ENCODE data around the gene GPR176. TPM values are rescaled to one million over a fixed set of nuclear protein-coding genes. Genes with fewer than 3 reads are reported as not detected.

Gene GPR176
- polyA plus RNA-seq, 3 donors, result 0.08 to 0.18 TPM; not detected in 1

- Mint-ChIP-seq H3K27ac (no peak overlapping the region), H3K4me1 (peaks cover 3% of the 10 kb centered on the region), H3K9me3 (peaks cover 0 to 8% (median 0%) of the 10 kb centered on the region in 7 donors), H3K36me3 (no peaks in the 10 kb centered on the region), H3K4me3 (no peak overlapping the region), H3K27me3 (ENCODE audit: low read depth in 3 of 3) (peaks cover under 1 to 3% (median 2%) of the 10 kb centered on the region in 3 donors)
- no peak for DNase-seq
- Histone ChIP-seq H3K36me3 (replicated peaks in 1 of 2; ENCODE audit: control insufficient read depth in 1 of 2, insufficient read depth in 2 of 2, low read length in 2 of 2) (no peaks in the 10 kb centered on the region), H3K9ac (ENCODE audit: insufficient read depth, low read length, poor library complexity, severe bottlenecking) (no peak overlapping the region), H4K20me1 (ENCODE audit: insufficient read depth, low read length) (no peaks in the 10 kb centered on the region), H2AFZ (ENCODE audit: insufficient read depth, low read depth, low read length, poor library complexity, severe bottlenecking) (no peak overlapping the region), H3K27me3 (ENCODE audit: control insufficient read depth in 2 of 2, insufficient read depth in 2 of 2, low read length in 2 of 2) (no peaks in the 10 kb centered on the region), H3K4me3 (replicated peaks in 1 of 3; ENCODE audit: low read depth in 2 of 3, low read length in 3 of 3) (no peak overlapping the region), H3K79me2 (ENCODE audit: insufficient read depth, low read length) (no peaks in the 10 kb centered on the region), H3K9me3 (replicated peaks in 1 of 2; ENCODE audit: control insufficient read depth in 1 of 2, insufficient read depth in 1 of 2, low read length in 2 of 2) (no peaks in the 10 kb centered on the region), H3K4me1 (ENCODE audit: control insufficient read depth in 1 of 2, insufficient read depth in 2 of 2, low read length in 2 of 2) (no peaks in the 10 kb centered on the region), H3K4me2 (replicated peaks; ENCODE audit: extremely low read depth, low read length, poor library complexity, severe bottlenecking) (no peak overlapping the region), H3K27ac (ENCODE audit: low read depth in 1 of 2, low read length in 2 of 2) (no peak overlapping the region)
- TF ChIP-seq CTCF (IDR thresholded peaks at IDR 0.05), result no peak
- intact Hi-C loops (cut with micrococcal nuclease), result no loop called here
- WGBS (ENCODE audit: insufficient coverage), result 100% methylated on average over 2 of the region's 3 CpGs
These were observed 59.9 kb downstream of the GPR176 start for GRCh38 chr15:39860200-39860599.

DNA sequence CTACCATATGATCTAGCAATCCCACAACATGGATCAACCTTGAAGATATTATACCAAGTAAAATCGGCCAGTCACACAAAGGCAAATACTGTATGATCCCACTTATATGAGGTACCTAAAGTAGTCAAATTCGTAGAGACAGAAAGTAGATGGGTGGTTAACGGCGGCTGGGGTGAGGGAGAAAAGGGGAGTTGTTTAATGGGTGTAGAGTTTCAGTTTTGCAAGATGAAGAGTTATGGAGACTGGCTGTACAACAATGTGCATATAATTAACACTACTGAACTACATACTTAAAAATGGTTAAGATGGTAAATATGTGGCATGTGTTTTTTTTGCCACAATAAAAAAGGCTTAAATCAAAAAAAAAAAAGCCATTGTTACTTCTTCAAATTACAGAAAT, 60.4 kb downstream of the GPR176 start:
- peaks cover 0 to 8% (median 0%) of the 10 kb centered on the region in 7 donors for H3K9me3 Mint-ChIP-seq
- no peaks in the 10 kb centered on the region for H3K36me3 Mint-ChIP-seq
- peaks cover under 1 to 3% (median 2%) of the 10 kb centered on the region in 3 donors for H3K27me3 Mint-ChIP-seq (ENCODE audit: low read depth in 3 of 3)
- intact Hi-C loops (cut with micrococcal nuclease), result no loop called here
- no peaks in the 10 kb centered on the region for H3K9me3 ChIP-seq (replicated peaks in 1 of 2; ENCODE audit: control insufficient read depth in 1 of 2, insufficient read depth in 1 of 2, low read length in 2 of 2)
- H3K4me2 ChIP-seq (replicated peaks; ENCODE audit: extremely low read depth, low read length, poor library complexity, severe bottlenecking), result no peak overlapping the region
- no peak overlapping the region for H3K4me3 ChIP-seq (replicated peaks in 1 of 3; ENCODE audit: low read depth in 2 of 3, low read length in 3 of 3)
- no peak overlapping the region for H3K9ac ChIP-seq (ENCODE audit: insufficient read depth, low read length, poor library complexity, severe bottlenecking)
- H3K27me3 ChIP-seq (ENCODE audit: control insufficient read depth in 2 of 2, insufficient read depth in 2 of 2, low read length in 2 of 2), result no peaks in the 10 kb centered on the region
- DNase-seq, result no peak
- no peaks in the 10 kb centered on the region for H3K4me1 ChIP-seq (ENCODE audit: control insufficient read depth in 1 of 2, insufficient read depth in 2 of 2, low read length in 2 of 2)
- H3K4me3 Mint-ChIP-seq, result no peak overlapping the region
- no CpG with 5 or more reads among the region's 4 CpGs for WGBS (ENCODE audit: insufficient coverage)
- no peaks in the 10 kb centered on the region for H3K36me3 ChIP-seq (replicated peaks in 1 of 2; ENCODE audit: control insufficient read depth in 1 of 2, insufficient read depth in 2 of 2, low read length in 2 of 2)
- no peaks in the 10 kb centered on the region for H3K79me2 ChIP-seq (ENCODE audit: insufficient read depth, low read length)
- H3K27ac Mint-ChIP-seq, result no peak overlapping the region
- peaks cover 3% of the 10 kb centered on the region for H3K4me1 Mint-ChIP-seq
- H2AFZ ChIP-seq (ENCODE audit: insufficient read depth, low read depth, low read length, poor library complexity, severe bottlenecking), result no peak overlapping the region
- no peak overlapping the region for H3K27ac ChIP-seq (ENCODE audit: low read depth in 1 of 2, low read length in 2 of 2)
- TF ChIP-seq CTCF (IDR thresholded peaks at IDR 0.05), result no peak
- no peaks in the 10 kb centered on the region for H4K20me1 ChIP-seq (ENCODE audit: insufficient read depth, low read length)
